HCT116 (cell line): ENCODE results near the gene XRCC3. TPM values are rescaled to one million over a fixed set of nuclear protein-coding genes. Genes with fewer than 3 reads are reported as not detected.
A peak's percentile ranks its signal among the peaks of the same experiment; 100 is the strongest.

ENCODE experiments used
- ATAC-seq: fragments of 200-7000 bp; cut with Tn5 transposase; 2 replicates; pipeline ENCODE4 v1.9.1; 2020; ENCODE audit warnings: mild to moderate bottlenecking, moderate library complexity
- BruUV-seq: library from RNA; stranded (reverse); fragments of 400-500 nt; replicated peaks from 2 replicates; lab custom pipeline; 2021; lab: Mats Ljungman, UMichigan
- CTCF ChIA-PET: fragments of 300-600 bp; sonication (Branson Sonifier 250); formaldehyde crosslinking; loops from one replicate; lab custom pipeline; 2021; ENCODE audit warnings: antibody characterized with exemption; lab: Charles Lee
- POLR2A ChIA-PET: fragments of 300-600, 350-600 bp; sonication (Branson Sonifier 250); formaldehyde crosslinking; loops from one replicate; lab custom pipeline; 2021; ENCODE audit warnings: antibody characterized with exemption; lab: Charles Lee
- RAD21 ChIA-PET, 2 experiments: fragments of 300-600 bp; sonication (Branson Sonifier 250); formaldehyde crosslinking; loops; one replicate each; lab custom pipeline; 2023; ENCODE audit warnings: low total read pairs in 2 of 2; ENCODE audit not compliant: uncharacterized antibody in 2 of 2, unreplicated experiment in 2 of 2, low non-redundant PET in 1 of 2; lab: Charles Lee
- DNase-seq: peaks from one replicate; pipeline ENCODE4 v3.0.0-alpha.2; 2010; ENCODE audit warnings: low read depth, low spot score
- H2AFZ ChIP-seq: fragments of 200-600 bp; shearing (Covaris generic), sonication (generic); 2 replicates; pipeline ENCODE4 v1.6.1; 2017; ENCODE audit warnings: low read depth, mixed run types, mixed read lengths, antibody characterized with exemption, low read length; ENCODE audit not compliant: poor library complexity, severe bottlenecking
- H3K27ac ChIP-seq: 2 replicates; pipeline ENCODE4 v1.5.1; 2012; ENCODE audit warnings: low read depth, low read length
- H3K27me3 ChIP-seq: fragments of 200-600 bp; sonication (generic); 2 replicates; pipeline ENCODE4 v1.6.1; 2016; ENCODE audit warnings: mixed run types, low read length, mixed read lengths; ENCODE audit not compliant: insufficient read depth
- H3K36me3 ChIP-seq, 2 experiments: fragments of 200-500 bp in 1 of 2; fragments of 200-600 bp in 1 of 2; sonication (Bioruptor generic) in 1 of 2; sonication (generic) in 1 of 2; 2 replicates each; pipeline versions ENCODE4 v1.5.1 to v1.6.1; 2014 to 2016; ENCODE audit warnings: low read length in 2 of 2, inconsistent platforms in 1 of 2, mixed read lengths in 1 of 2, mixed run types in 1 of 2; ENCODE audit not compliant: insufficient read depth in 2 of 2, control insufficient read depth in 1 of 2
- H3K4me1 ChIP-seq, 2 experiments: fragments of 200-600 bp in 1 of 2; sonication (generic) in 1 of 2; 2 replicates each; pipeline versions ENCODE4 v1.5.1 to v1.6.1; 2012 to 2017; ENCODE audit warnings: low read length in 2 of 2, inconsistent platforms in 1 of 2, mild to moderate bottlenecking in 1 of 2, mixed read lengths in 1 of 2, mixed run types in 1 of 2, moderate library complexity in 1 of 2; ENCODE audit not compliant: insufficient read depth in 2 of 2, control insufficient read depth in 1 of 2
- H3K4me2 ChIP-seq: fragments of 200-600 bp; sonication (generic); 2 replicates; pipeline ENCODE4 v1.6.1; 2017; ENCODE audit warnings: mixed run types, low read length, mixed read lengths
- H3K4me3 ChIP-seq, 2 experiments: fragments of 200-600 bp in 1 of 2; sonication (generic) in 1 of 2; replicated peaks in 1 of 2; 2 replicates each; pipeline ENCODE4 v1.5.1; 2011 to 2016; ENCODE audit warnings: low read length in 2 of 2, control low read depth in 1 of 2, low read depth in 1 of 2, mild to moderate bottlenecking in 1 of 2, mixed read lengths in 1 of 2, mixed run types in 1 of 2
- H3K79me2 ChIP-seq: fragments of 200-600 bp; sonication (generic); 2 replicates; pipeline ENCODE4 v1.6.1; 2017; ENCODE audit warnings: mild to moderate bottlenecking, mixed run types, low read length, moderate library complexity, mixed read lengths; ENCODE audit not compliant: insufficient read depth
- H3K9ac ChIP-seq: fragments of 200-600 bp; sonication (generic); 2 replicates; pipeline ENCODE4 v1.6.1; 2016; ENCODE audit warnings: low read length, mixed read lengths
- H3K9me2 ChIP-seq: fragments of 200-600 bp; sonication (generic), shearing (Covaris generic); 2 replicates; pipeline ENCODE4 v1.6.1; 2017; ENCODE audit warnings: mixed run types, mild to moderate bottlenecking, moderate library complexity; ENCODE audit not compliant: insufficient read depth
- H3K9me3 ChIP-seq, 2 experiments: fragments of 200-500 bp in 1 of 2; fragments of 200-600 bp in 1 of 2; sonication (Bioruptor generic) in 1 of 2; sonication (generic) in 1 of 2; 2 replicates each; pipeline ENCODE4 v1.6.1; 2014 to 2017; ENCODE audit warnings: low read length in 2 of 2, mixed read lengths in 2 of 2, inconsistent platforms in 1 of 2, low read depth in 1 of 2, mild to moderate bottlenecking in 1 of 2, mixed run types in 1 of 2, moderate library complexity in 1 of 2; ENCODE audit not compliant: control insufficient read depth in 1 of 2, insufficient read depth in 1 of 2
- H4K20me1 ChIP-seq: fragments of 200-600 bp; sonication (generic), shearing (Covaris generic); 2 replicates; pipeline ENCODE4 v1.6.1; 2017; ENCODE audit warnings: mixed run types, mild to moderate bottlenecking, moderate library complexity; ENCODE audit not compliant: insufficient read depth
- CEBPB ChIP-seq: IDR thresholded peaks from 2 replicates; pipeline ENCODE4 v1.6.1; 2012; ENCODE audit warnings: low read depth
- EGR1 ChIP-seq: IDR thresholded peaks from 2 replicates; pipeline ENCODE4 v1.6.1; 2012; ENCODE audit warnings: low read depth
- ELF1 ChIP-seq: IDR thresholded peaks from 2 replicates; pipeline ENCODE4 v1.6.1; 2012; ENCODE audit warnings: low read depth, borderline replicate concordance
- intact Hi-C: fragments of 100-400 bp; cut with micrococcal nuclease; formaldehyde crosslinking; loops from 2 replicates; pipeline ENCODE4 v1.10.0; 2022
- total RNA-seq: library from RNA; stranded (reverse); gene quantifications from one replicate; pipeline ENCODE4 v1.2.1, GENCODE V29; 2021; ENCODE audit not compliant: unreplicated experiment
- TF ChIP-seq, protein P1 (sequence below): IDR thresholded peaks from 2 replicates; pipeline ENCODE4 v1.6.1; 2012

Gene XRCC3
- total RNA-seq, 1 experiment from 2014 or later, result 48.7 TPM

DNA sequence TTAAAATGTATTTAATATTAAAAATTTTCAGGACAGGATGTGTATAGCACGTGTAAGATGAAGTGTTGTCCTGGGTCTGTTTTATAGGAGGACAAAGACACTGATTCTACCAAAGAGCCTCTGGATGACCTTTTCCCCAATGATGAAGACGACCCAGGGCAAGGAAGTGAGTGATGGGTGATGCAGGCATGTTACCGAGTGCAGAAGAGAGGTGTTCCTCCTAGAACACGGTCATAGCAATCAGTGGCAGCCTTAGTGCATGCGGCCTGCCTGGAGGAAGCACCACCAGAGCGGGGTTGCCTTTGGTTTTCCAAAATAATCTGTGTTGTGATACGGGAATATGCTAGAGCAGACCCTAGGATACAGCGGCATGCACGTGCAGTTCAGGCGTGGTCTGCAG lies 53.2 kb downstream of the XRCC3 start:
- ATAC-seq (no peak), DNase-seq (no peak)
- CTCF ChIA-PET, result no interaction called here
- Histone ChIP-seq H2AFZ (no peak overlapping the region), H4K20me1 (no peaks in the 10 kb centered on the region), H3K27ac (no peak overlapping the region), H3K9ac (no peak overlapping the region), H3K4me1 (no peaks in the 10 kb centered on the region), H3K79me2 (peaks cover 48% of the 10 kb centered on the region), H3K9me2 (no peaks in the 10 kb centered on the region)
- intact Hi-C loops, result no loop called here
- no peak for TF ChIP-seq EGR1
- TF ChIP-seq, all 23 proteins: peak for 0
- RAD21 ChIA-PET, result no interaction called here
- BruUV-seq, result no TSS peak
- POLR2A ChIA-PET, result no interaction called here
- Histone ChIP-seq H3K4me2 (no peak overlapping the region), H3K36me3 (peaks cover 23 to 37% of the 10 kb centered on the region in 2 experiments), H3K27me3 (no peaks in the 10 kb centered on the region), H3K4me3 (no peak overlapping the region), H3K9me3 (no peaks in the 10 kb centered on the region)

DNA sequence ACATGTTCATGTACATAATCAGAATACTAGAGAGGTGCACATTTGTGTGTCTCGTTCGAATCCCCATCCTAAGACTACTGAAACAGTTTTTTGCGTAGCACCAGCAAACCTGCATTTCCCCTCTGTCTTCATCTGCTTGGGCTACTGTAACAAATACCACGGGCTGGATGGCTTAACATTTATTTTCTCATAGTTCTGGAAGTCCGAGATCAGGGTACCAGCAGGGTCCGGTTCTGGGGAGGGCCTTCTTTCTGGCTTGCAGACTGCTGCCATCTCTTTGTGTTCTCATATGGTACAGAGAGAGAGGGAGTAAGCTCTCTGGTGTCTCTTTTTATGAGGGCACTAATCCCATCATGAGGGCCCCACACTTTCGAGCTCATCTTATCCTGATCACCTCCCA lies 55.6 kb downstream of the XRCC3 start:
- Histone ChIP-seq H3K27me3 (no peaks in the 10 kb centered on the region), H3K4me1 (no peaks in the 10 kb centered on the region), H4K20me1 (no peaks in the 10 kb centered on the region), H3K36me3 (peaks cover 36 to 52% of the 10 kb centered on the region in 2 experiments), H3K4me2 (no peak overlapping the region), H3K27ac (no peak overlapping the region), H3K9me3 (no peaks in the 10 kb centered on the region), H3K9ac (no peak overlapping the region), H3K79me2 (peaks cover 50% of the 10 kb centered on the region), H3K4me3 (no peak overlapping the region), H3K9me2 (no peaks in the 10 kb centered on the region), H2AFZ (no peak overlapping the region)
- POLR2A ChIA-PET, result no interaction called here
- RAD21 ChIA-PET, result no interaction called here
- TF ChIP-seq CEBPB (no peak), ELF1 (no peak)
- TF ChIP-seq, protein P1, sequence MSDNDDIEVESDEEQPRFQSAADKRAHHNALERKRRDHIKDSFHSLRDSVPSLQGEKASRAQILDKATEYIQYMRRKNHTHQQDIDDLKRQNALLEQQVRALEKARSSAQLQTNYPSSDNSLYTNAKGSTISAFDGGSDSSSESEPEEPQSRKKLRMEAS, result no peak
- no peak for DNase-seq
- CTCF ChIA-PET, result no interaction called here
- intact Hi-C loops, result no loop called here
- ATAC-seq, result no peak
- BruUV-seq, result TSS peak; percentile 19
